Upper lobe of right lung (tissue), 1 donor: ENCODE results near the gene ZNRF3. TPM values are rescaled to one million over a fixed set of nuclear protein-coding genes. Genes with fewer than 3 reads are reported as not detected.

Experiments used
- ATAC-seq: fragments of 200-7000 bp; cut with Tn5 transposase; one replicate; pipeline ENCODE4 v1.9.1; 2020; ENCODE audit warnings: mild to moderate bottlenecking, moderate library complexity
- DNase-seq: peaks from one replicate; pipeline ENCODE4 v3.0.0-alpha.2; 2020
- H3K27ac ChIP-seq: fragments of 200-600 bp; one replicate; pipeline ENCODE4 v1.8.0; 2022
- H3K27me3 ChIP-seq: fragments of 200-600 bp; one replicate; pipeline ENCODE4 v1.8.0; 2022; ENCODE audit warnings: mild to moderate bottlenecking
- H3K36me3 ChIP-seq: fragments of 200-600 bp; one replicate; pipeline ENCODE4 v1.8.0; 2022
- H3K4me1 ChIP-seq: fragments of 200-600 bp; one replicate; pipeline ENCODE4 v1.8.0; 2022
- H3K4me3 ChIP-seq: fragments of 200-600 bp; one replicate; pipeline ENCODE4 v1.8.0; 2022; ENCODE audit warnings: mild to moderate bottlenecking
- H3K9me3 ChIP-seq: fragments of 200-600 bp; one replicate; pipeline ENCODE4 v1.8.0; 2022
- CTCF ChIP-seq: fragments of 200-600 bp; IDR thresholded peaks from one replicate; pipeline ENCODE4 v1.8.0; 2022; ENCODE audit warnings: antibody characterized with exemption
- intact Hi-C: fragments of 100-400 bp; cut with DNase I; formaldehyde crosslinking; loops from one replicate; pipeline ENCODE4 v1.11.0; 2022
- total RNA-seq: library from RNA; stranded (reverse); fragmentation: NEBNext Ultra II Directional; extraction: Animal tissue kit (Norgen Biotek cat#: 25700); gene quantifications from one replicate; pipeline ENCODE4 v1.2.1, GENCODE V29; 2021
- donor health status: DM: no; HTN: yes; CAD: no; lungs with severe emphysema.

ZNRF3 gene
- total RNA-seq, 1 donor from 2014 or later = 15.8 TPM

DNA sequence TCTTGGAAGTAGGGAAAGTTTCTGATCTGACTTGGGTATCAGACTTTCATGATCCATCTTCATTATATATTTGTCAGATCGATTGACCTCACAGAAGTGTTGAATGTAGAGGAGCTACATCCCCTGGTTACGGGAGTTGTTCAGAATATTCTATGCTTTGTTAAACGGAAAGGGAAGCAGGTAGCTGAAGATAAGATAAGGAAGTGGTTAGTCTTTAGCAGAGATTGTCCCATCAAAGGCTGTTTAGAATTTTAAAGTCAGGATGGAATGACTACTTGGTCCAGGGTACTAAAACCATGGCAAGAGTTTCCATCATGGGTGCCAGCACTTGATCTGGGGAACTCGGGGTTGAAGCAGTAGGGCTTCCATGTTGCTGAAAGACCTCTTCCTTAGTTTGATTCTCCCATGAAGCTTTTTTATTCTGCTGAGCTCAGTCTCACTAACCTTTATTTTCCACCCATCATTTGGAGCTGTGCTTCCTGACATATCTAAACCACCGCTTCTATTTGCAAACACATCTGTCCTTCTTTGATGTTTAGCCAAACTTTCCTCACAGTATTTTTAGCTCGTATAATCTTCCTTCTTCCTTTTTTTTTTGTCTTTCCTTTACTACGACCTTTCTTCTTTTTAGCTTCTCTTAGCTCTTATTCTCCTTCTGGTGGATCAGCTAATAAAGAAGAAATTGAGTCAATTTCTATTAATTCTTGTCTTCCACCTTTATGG is 182.3 kb downstream of the ZNRF3 start:
- no peak overlapping the region for H3K27ac ChIP-seq
- H3K27me3 ChIP-seq = no peaks in the 10 kb centered on the region
- no peaks in the 10 kb centered on the region for H3K36me3 ChIP-seq
- no peaks in the 10 kb centered on the region for H3K4me1 ChIP-seq
- TF ChIP-seq CTCF = no peak
- DNase-seq (no peak), ATAC-seq (no peak)
- H3K9me3 ChIP-seq = no peaks in the 10 kb centered on the region
- H3K4me3 ChIP-seq = no peak overlapping the region
- intact Hi-C loops = no loop called here

DNA sequence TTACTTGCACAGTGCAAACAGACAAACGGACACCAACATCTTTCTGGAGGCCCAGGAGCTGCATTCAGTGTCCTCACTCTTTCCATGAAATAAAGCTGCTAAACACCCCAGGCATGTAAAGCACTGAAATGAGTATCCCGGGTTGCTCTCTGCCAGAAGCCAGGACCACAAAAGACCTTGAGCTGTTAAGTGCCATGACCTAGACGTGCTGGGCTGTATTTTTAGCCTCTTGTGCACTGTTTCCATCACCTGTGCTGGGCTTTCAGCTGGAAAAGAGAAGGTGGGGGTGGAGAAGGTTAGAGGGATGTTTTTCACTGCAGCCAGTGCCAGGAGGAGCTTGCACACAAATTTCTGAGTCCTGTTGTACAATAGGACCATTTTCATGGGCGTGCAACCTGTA is 186.1 kb downstream of the ZNRF3 start:
- no peak for DNase-seq
- Histone ChIP-seq H3K27me3 (no peaks in the 10 kb centered on the region), H3K4me3 (no peak overlapping the region), H3K9me3 (no peaks in the 10 kb centered on the region), H3K36me3 (no peaks in the 10 kb centered on the region), H3K4me1 (peaks cover 26% of the 10 kb centered on the region), H3K27ac (no peak overlapping the region)
- intact Hi-C loops = no loop called here
- no peak for ATAC-seq
- TF ChIP-seq CTCF = no peak

- Histone ChIP-seq H3K27me3 (no peaks in the 10 kb centered on the region), H3K27ac (no peak overlapping the region), H3K4me1 (peaks cover 26% of the 10 kb centered on the region), H3K36me3 (no peaks in the 10 kb centered on the region), H3K4me3 (no peak overlapping the region), H3K9me3 (no peaks in the 10 kb centered on the region)
- intact Hi-C loops = no loop called here
- TF ChIP-seq CTCF = no peak
- ATAC-seq (no peak), DNase-seq (no peak)
Measured at GRCh38 chr22:29070490-29070889, 187.1 kb downstream of the ZNRF3 start.

- ATAC-seq = peak; percentile 21
Measured at GRCh38 chr22:29071261-29072045, 188.1 kb downstream of the ZNRF3 start.

More at GRCh38 chr22:29071261-29072045, 188.1 kb downstream of the ZNRF3 start:
- Histone ChIP-seq H3K27me3 (no peaks in the 10 kb centered on the region), H3K9me3 (no peaks in the 10 kb centered on the region), H3K4me1 (peaks cover 26% of the 10 kb centered on the region), H3K4me3 (peak overlapping the region; percentile 53), H3K27ac (no peak overlapping the region), H3K36me3 (no peaks in the 10 kb centered on the region)
- peak; percentile 83 for DNase-seq
- intact Hi-C loops = no loop called here
- no peak for TF ChIP-seq CTCF
